Epidermal melanocyte (primary cell): ENCODE measurements around the gene ZNF25.
"Not testable (repeated sequence)": the region's sequence is repeated elsewhere in the genome, so short reads cannot be mapped to it uniquely, and the experiment has no call there.

Source experiments
- DNase-seq: peaks from one replicate; pipeline ENCODE4 v3.0.0; 2011; ENCODE audit warnings: low spot score; ENCODE audit not compliant: insufficient read length

ZNF25 gene

GRCh38 chr10:37948210-37948609 lies 28.2 kb downstream of the ZNF25 start:
- DNase-seq, result no peak

- no peak for DNase-seq
Observed at GRCh38 chr10:37947526-37947925, 28.9 kb downstream of the ZNF25 start.

- no peak for DNase-seq
Observed at GRCh38 chr10:37937864-37938263, 38.6 kb downstream of the ZNF25 start.

GRCh38 chr10:37934791-37935190 lies 41.7 kb downstream of the ZNF25 start:
- DNase-seq, result no peak

GRCh38 chr10:37930423-37930822 lies 46.0 kb downstream of the ZNF25 start:
- DNase-seq, result no peak

- DNase-seq, result not testable (repeated sequence)
Observed at GRCh38 chr10:37908165-37908564, 68.3 kb downstream of the ZNF25 start.

- DNase-seq, result no peak
Observed at GRCh38 chr10:37906382-37906781, 70.1 kb downstream of the ZNF25 start.
